Osteocyte (in vitro differentiated cells): ENCODE measurements around the gene LGALS12. TPM values are rescaled to one million over a fixed set of nuclear protein-coding genes. Genes with fewer than 3 reads are reported as not detected.

Experiments
- DNase-seq: peaks from one replicate; pipeline ENCODE4 v3.0.0; 2021; ENCODE audit warnings: mixed read lengths; ENCODE audit not compliant: unreplicated experiment; ENCODE audit errors: extremely low spot score
- H3K27ac Mint-ChIP-seq: one replicate; pipeline ENCODE4 v1.8.0; 2021; ENCODE audit warnings: mild to moderate bottlenecking, mixed read lengths; ENCODE audit not compliant: unreplicated experiment
- H3K27me3 Mint-ChIP-seq: one replicate; pipeline ENCODE4 v1.8.0; 2021; ENCODE audit warnings: mixed read lengths; ENCODE audit not compliant: unreplicated experiment
- H3K36me3 Mint-ChIP-seq: one replicate; pipeline ENCODE4 v1.8.0; 2021; ENCODE audit warnings: mixed read lengths; ENCODE audit not compliant: unreplicated experiment
- H3K4me1 Mint-ChIP-seq: one replicate; pipeline ENCODE4 v1.8.0; 2021; ENCODE audit warnings: mixed read lengths; ENCODE audit not compliant: unreplicated experiment
- H3K4me3 Mint-ChIP-seq: one replicate; pipeline ENCODE4 v1.8.0; 2021; ENCODE audit warnings: mild to moderate bottlenecking, moderate library complexity, mixed read lengths; ENCODE audit not compliant: unreplicated experiment
- H3K9me3 Mint-ChIP-seq: one replicate; pipeline ENCODE4 v1.8.0; 2021; ENCODE audit warnings: mixed read lengths; ENCODE audit not compliant: unreplicated experiment
- total RNA-seq: library from RNA; stranded (reverse); gene quantifications from 2 replicates; pipeline ENCODE4 v1.2.1, GENCODE V29; 2021
- TF ChIP-seq, protein P1 (sequence below): fragments of 200-600 bp; sonication (generic); IDR thresholded peaks from 2 replicates; pipeline ENCODE4 v1.5.0; 2021; ENCODE audit warnings: antibody characterized with exemption, mild to moderate bottlenecking, moderate library complexity

LGALS12 gene
- total RNA-seq, 1 donor from 2014 or later: not detected

DNA sequence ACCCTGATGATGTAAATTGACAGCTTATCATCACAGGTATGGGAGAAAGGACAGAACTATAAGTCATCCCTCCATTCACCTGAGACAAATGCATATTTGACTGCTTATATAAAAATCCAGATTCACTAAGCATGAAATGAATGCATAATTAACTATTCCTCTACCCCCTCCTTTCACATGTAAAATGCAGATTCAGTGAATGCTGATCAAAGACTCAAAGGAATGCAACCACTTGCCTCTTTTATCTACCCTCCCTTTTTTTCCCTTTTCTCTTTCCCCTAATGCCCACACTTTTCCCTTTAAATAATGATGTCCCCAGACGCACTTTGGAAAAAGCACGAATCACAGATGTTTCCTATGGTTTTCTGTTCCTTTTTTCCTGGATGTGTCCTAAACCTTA, 26.2 kb downstream of the LGALS12 start:
- Mint-ChIP-seq H3K4me1 (peaks cover 9% of the 10 kb centered on the region), H3K4me3 (no peak overlapping the region), H3K36me3 (no peaks in the 10 kb centered on the region), H3K27me3 (peaks cover 56% of the 10 kb centered on the region), H3K9me3 (no peaks in the 10 kb centered on the region), H3K27ac (no peak overlapping the region)
- TF ChIP-seq, protein P1, sequence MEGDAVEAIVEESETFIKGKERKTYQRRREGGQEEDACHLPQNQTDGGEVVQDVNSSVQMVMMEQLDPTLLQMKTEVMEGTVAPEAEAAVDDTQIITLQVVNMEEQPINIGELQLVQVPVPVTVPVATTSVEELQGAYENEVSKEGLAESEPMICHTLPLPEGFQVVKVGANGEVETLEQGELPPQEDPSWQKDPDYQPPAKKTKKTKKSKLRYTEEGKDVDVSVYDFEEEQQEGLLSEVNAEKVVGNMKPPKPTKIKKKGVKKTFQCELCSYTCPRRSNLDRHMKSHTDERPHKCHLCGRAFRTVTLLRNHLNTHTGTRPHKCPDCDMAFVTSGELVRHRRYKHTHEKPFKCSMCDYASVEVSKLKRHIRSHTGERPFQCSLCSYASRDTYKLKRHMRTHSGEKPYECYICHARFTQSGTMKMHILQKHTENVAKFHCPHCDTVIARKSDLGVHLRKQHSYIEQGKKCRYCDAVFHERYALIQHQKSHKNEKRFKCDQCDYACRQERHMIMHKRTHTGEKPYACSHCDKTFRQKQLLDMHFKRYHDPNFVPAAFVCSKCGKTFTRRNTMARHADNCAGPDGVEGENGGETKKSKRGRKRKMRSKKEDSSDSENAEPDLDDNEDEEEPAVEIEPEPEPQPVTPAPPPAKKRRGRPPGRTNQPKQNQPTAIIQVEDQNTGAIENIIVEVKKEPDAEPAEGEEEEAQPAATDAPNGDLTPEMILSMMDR: no peak
- no peak for DNase-seq

DNA sequence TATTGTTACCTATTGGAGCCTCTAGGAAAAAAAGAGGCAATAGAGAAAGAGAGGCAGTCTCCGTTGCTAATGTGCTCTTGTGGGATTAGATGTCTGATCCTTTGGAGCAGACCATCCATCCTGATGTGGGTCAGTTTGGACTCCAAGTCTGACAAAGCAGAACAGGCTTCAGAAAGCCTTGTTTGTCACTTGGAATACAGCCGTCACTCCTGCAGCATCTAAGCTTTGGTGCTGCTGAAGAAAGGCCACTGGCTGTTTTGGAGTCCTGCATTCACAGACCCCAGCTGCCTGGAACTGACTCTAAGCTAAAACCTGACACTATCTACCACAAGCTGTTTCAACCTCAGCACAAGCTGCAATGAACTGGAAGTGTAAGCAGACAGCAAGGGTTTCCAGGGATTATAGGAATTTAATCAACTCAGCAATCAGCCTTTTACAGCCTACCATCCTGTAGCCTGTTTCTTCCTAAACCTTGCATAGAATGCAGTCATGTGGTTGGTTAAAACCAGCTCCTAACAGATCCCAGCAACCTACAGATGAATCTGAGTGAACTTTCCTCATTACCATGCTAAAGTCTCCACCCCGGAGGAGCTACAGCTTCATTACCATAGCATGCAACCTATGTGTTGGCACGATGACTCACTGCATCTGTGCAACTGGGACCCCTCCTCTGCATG, 27.1 kb downstream of the LGALS12 start:
- DNase-seq: no peak
- TF ChIP-seq, protein P1: no peak
- Mint-ChIP-seq H3K27me3 (peaks cover 50% of the 10 kb centered on the region), H3K4me3 (no peak overlapping the region), H3K36me3 (no peaks in the 10 kb centered on the region), H3K27ac (no peak overlapping the region), H3K4me1 (peaks cover 16% of the 10 kb centered on the region), H3K9me3 (no peaks in the 10 kb centered on the region)

GRCh38 chr11:63534076-63534475, 28.2 kb downstream of the LGALS12 start:
- Mint-ChIP-seq H3K27me3 (peaks cover 42% of the 10 kb centered on the region), H3K4me3 (no peak overlapping the region), H3K36me3 (no peaks in the 10 kb centered on the region), H3K4me1 (peaks cover 17% of the 10 kb centered on the region), H3K9me3 (no peaks in the 10 kb centered on the region), H3K27ac (no peak overlapping the region)
- TF ChIP-seq, protein P1: no peak
- no peak for DNase-seq

GRCh38 chr11:63534895-63535461, 29.1 kb downstream of the LGALS12 start:
- Mint-ChIP-seq H3K27ac (no peak overlapping the region), H3K36me3 (no peaks in the 10 kb centered on the region), H3K4me3 (no peak overlapping the region), H3K27me3 (peaks cover 38% of the 10 kb centered on the region), H3K4me1 (peaks cover 17% of the 10 kb centered on the region), H3K9me3 (no peaks in the 10 kb centered on the region)
- no peak for DNase-seq
- TF ChIP-seq, protein P1: no peak

- H3K27ac Mint-ChIP-seq: no peak overlapping the region
- H3K4me3 Mint-ChIP-seq: no peak overlapping the region
- H3K9me3 Mint-ChIP-seq: no peaks in the 10 kb centered on the region
- H3K4me1 Mint-ChIP-seq: peaks cover 17% of the 10 kb centered on the region
- no peaks in the 10 kb centered on the region for H3K36me3 Mint-ChIP-seq
- DNase-seq: no peak
- TF ChIP-seq, protein P1: no peak
- peaks cover 39% of the 10 kb centered on the region for H3K27me3 Mint-ChIP-seq
Measured at GRCh38 chr11:63535734-63536133, 29.9 kb downstream of the LGALS12 start.
